CD4-positive, alpha-beta memory T cell (primary cell): ENCODE measurements around the gene MTERF2. TPM values are rescaled to one million over a fixed set of nuclear protein-coding genes. Genes with fewer than 3 reads are reported as not detected.

Experiments used
- CTCF ChIA-PET: fragments of 350-600 bp; sonication (Branson Sonifier 250); formaldehyde crosslinking; loops from one replicate; lab custom pipeline; 2021; ENCODE audit warnings: inconsistent platforms; ENCODE audit not compliant: partially characterized antibody; lab: Charles Lee
- POLR2A ChIA-PET: fragments of 350-600 bp; sonication (Branson Sonifier 250); formaldehyde crosslinking; loops from one replicate; lab custom pipeline; 2021; ENCODE audit not compliant: partially characterized antibody; lab: Charles Lee
- DNase-seq, 5 donors: peaks; one replicate each; pipeline versions ENCODE4 v3.0.0 to v3.0.0-alpha.2; 2020 to 2022; ENCODE audit warnings: mixed read lengths in 1 of 5
- H3K27ac ChIP-seq: one replicate; pipeline ENCODE4 v1.7.0; 2013; ENCODE audit warnings: low read depth, low read length
- H3K27me3 ChIP-seq: 2 replicates; pipeline ENCODE4 v1.7.0; 2013; ENCODE audit warnings: mild to moderate bottlenecking, low read length, moderate library complexity; ENCODE audit not compliant: insufficient read depth
- H3K36me3 ChIP-seq: 2 replicates; pipeline ENCODE4 v1.7.0; 2013; ENCODE audit warnings: mild to moderate bottlenecking, low read length, moderate library complexity; ENCODE audit not compliant: insufficient read depth
- H3K4me1 ChIP-seq: 2 replicates; pipeline ENCODE4 v1.7.0; 2013; ENCODE audit warnings: mild to moderate bottlenecking, low read length, moderate library complexity; ENCODE audit not compliant: insufficient read depth
- H3K4me3 ChIP-seq, 2 donors: one replicate each; pipeline ENCODE4 v1.7.0; 2013; ENCODE audit warnings: low read length in 2 of 2, mild to moderate bottlenecking in 1 of 2
- H3K9me3 ChIP-seq, 2 donors: one replicate each; pipeline ENCODE4 v1.7.0; 2013; ENCODE audit warnings: low read length in 2 of 2, control low read depth in 1 of 2; ENCODE audit not compliant: control insufficient read depth in 1 of 2
- H3K27ac Mint-ChIP-seq, 7 donors: one replicate each; pipeline ENCODE4 v1.8.0; 2020 to 2021; ENCODE audit warnings: mixed read lengths in 7 of 7, mild to moderate bottlenecking in 6 of 7, inconsistent platforms in 3 of 7, moderate library complexity in 3 of 7
- H3K27me3 Mint-ChIP-seq, 2 donors: one replicate each; pipeline ENCODE4 v1.8.0; 2020 to 2021; ENCODE audit warnings: mixed read lengths in 2 of 2
- H3K36me3 Mint-ChIP-seq, 2 donors: one replicate each; pipeline ENCODE4 v1.8.0; 2020 to 2021; ENCODE audit warnings: mixed read lengths in 2 of 2, inconsistent platforms in 1 of 2, mild to moderate bottlenecking in 1 of 2
- H3K4me1 Mint-ChIP-seq, 4 donors: one replicate each; pipeline ENCODE4 v1.8.0; 2020 to 2021; ENCODE audit warnings: mixed read lengths in 4 of 4, mild to moderate bottlenecking in 1 of 4
- H3K4me3 Mint-ChIP-seq, 8 donors: one replicate each; pipeline ENCODE4 v1.8.0; 2020 to 2021; ENCODE audit warnings: mixed read lengths in 8 of 8, mild to moderate bottlenecking in 7 of 8, moderate library complexity in 6 of 8, inconsistent platforms in 3 of 8
- H3K9me3 Mint-ChIP-seq, 8 donors: one replicate each; pipeline ENCODE4 v1.8.0; 2020 to 2021; ENCODE audit warnings: mixed read lengths in 8 of 8, mild to moderate bottlenecking in 5 of 8, inconsistent platforms in 3 of 8, moderate library complexity in 1 of 8
- intact Hi-C: fragments of 100-400 bp; cut with micrococcal nuclease; formaldehyde crosslinking; loops from one replicate; pipeline ENCODE4 v1.15.1; 2023
- polyA plus RNA-seq, 2 donors: library from polyadenylated mRNA; unstranded; fragments of 300-500 nt; fragmentation: Illumina TruSeq; gene quantifications; one replicate each; pipeline ENCODE4 v1.2.3, GENCODE V29; 2021
- total RNA-seq, 2 experiments: library from RNA; stranded (reverse); gene quantifications; one replicate each; pipeline ENCODE4 v1.2.3, GENCODE V29; 2021

The MTERF2 gene
- total RNA-seq (10 to 100 TPM; 12.0 TPM), polyA plus RNA-seq (1 to 10 TPM; 5.6 to 8.5 TPM)

DNA sequence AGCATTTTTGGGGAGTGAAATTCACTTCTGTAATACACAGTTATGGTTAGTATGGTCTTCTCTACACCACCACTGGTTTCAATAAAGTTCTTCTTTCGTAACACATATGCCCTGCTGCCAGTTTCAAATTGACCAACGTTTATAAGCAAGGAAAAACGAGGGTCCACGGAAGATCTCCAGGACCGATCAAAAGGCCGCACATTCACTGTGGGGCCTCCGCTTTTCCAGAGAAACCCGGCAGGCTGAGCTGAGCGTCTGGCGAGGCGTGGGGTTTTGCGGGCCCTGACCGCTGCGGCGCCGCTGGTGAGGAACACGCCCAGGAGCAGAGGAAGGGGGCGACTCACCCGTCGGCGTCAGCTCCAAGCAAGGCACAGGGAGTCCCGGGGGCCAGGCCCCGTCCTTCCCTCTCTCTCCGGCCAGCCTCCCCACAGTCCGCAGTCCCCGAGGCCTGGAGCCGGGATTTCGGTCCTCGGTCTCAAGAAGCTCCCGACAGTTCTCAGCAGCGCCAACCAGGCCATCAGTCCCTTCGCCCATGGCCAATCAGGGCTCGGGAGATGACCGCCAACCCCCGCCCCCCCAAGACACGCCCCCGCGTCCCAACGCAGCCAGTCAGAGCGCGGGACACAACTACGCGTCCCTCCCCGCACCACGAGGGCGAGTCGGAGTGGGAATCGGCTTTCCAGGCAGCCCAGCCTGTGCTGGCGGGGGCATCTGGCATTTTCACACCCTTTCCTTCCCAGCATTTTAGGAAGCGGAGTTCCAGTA, at the start of gene MTERF2:
Gene MTERF2, minus strand, starts transcription at position 522 of the 765 bp plus-strand sequence. CDS start 8,432 bp downstream, outside the sequence.
- intact Hi-C loops, result loop anchor here (1.0 kb wide), 1 partner anchor 31 kb away; no protein-coding TSS in a partner anchor
- Mint-ChIP-seq H3K27me3 (no peaks in the 10 kb centered on the region), H3K4me1 (peaks cover 30 to 49% (median 36%) of the 10 kb centered on the region in 4 donors), H3K36me3 (peaks cover 7 to 16% of the 10 kb centered on the region in 2 donors), H3K4me3 (peak within 1 kb of the TSS; percentile 95 to 97 (median 96)), H3K9me3 (peaks cover 0 to 3% (median 0%) of the 10 kb centered on the region in 8 donors), H3K27ac (peak within 1 kb of the TSS; percentile 86 to 96 (median 94))
- ChIA-PET CTCF (interaction anchor here (1.9 kb wide), 1 partner anchor 105 kb away, joined by 6 read pairs; no protein-coding TSS in a partner anchor), POLR2A (interaction anchor here (0.8 to 2.9 kb wide), 11 partner anchors 9 to 629 kb away, joined by 3 to 24 read pairs (median 3); partner anchors contain the start of genes POLR3B and TMEM263)
- peaks cover 3% of the 10 kb centered on the region for H3K36me3 ChIP-seq
- peak within 1 kb of the TSS; percentile 63 to 77 for H3K4me3 ChIP-seq
- peak; percentile 68 to 83 (median 72) for DNase-seq
- H3K9me3 ChIP-seq, result no peaks in the 10 kb centered on the region
- H3K4me1 ChIP-seq, result peaks cover 29% of the 10 kb centered on the region
- peak within 1 kb of the TSS; percentile 87 for H3K27ac ChIP-seq
- H3K27me3 ChIP-seq, result no peaks in the 10 kb centered on the region

DNA sequence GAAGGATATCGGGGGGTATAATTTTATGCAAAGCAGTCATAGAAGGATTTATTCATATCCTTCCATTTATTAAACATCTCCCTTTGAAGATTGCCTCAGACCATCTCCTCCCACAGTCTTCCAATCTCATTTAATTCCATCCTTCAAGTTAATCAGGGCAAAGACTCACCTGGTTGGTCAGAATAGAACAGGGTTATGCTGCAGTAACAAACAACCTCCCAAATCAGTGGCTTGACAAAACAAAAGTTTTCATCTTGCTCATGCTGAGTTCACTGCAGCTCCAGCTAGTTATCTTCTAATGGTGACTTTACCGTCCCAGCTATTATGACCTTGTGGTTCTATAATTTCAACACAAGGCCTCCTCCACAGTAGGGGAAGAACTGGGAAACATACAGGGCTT, 48.8 kb upstream of the MTERF2 start:
- ChIA-PET CTCF (interaction anchor here (1.2 kb wide), 1 partner anchor 9 kb away, joined by 3 read pairs; no protein-coding TSS in a partner anchor), POLR2A (no interaction called here)
- no peaks in the 10 kb centered on the region for H3K27me3 ChIP-seq
- Mint-ChIP-seq H3K9me3 (peaks cover 0 to 11% (median 2%) of the 10 kb centered on the region in 8 donors), H3K4me3 (no peak overlapping the region), H3K27me3 (no peaks in the 10 kb centered on the region), H3K4me1 (peaks cover 26 to 49% (median 42%) of the 10 kb centered on the region in 4 donors), H3K27ac (peak overlapping the region in 2 of 7 donors; percentile 3 to 13), H3K36me3 (peaks cover 18 to 34% of the 10 kb centered on the region in 2 donors)
- DNase-seq, result no peak
- H3K9me3 ChIP-seq, result no peaks in the 10 kb centered on the region
- H3K4me1 ChIP-seq, result peaks cover 14% of the 10 kb centered on the region
- no peak overlapping the region for H3K4me3 ChIP-seq
- H3K36me3 ChIP-seq, result no peaks in the 10 kb centered on the region
- intact Hi-C loops, result no loop called here
- no peak overlapping the region for H3K27ac ChIP-seq

DNA sequence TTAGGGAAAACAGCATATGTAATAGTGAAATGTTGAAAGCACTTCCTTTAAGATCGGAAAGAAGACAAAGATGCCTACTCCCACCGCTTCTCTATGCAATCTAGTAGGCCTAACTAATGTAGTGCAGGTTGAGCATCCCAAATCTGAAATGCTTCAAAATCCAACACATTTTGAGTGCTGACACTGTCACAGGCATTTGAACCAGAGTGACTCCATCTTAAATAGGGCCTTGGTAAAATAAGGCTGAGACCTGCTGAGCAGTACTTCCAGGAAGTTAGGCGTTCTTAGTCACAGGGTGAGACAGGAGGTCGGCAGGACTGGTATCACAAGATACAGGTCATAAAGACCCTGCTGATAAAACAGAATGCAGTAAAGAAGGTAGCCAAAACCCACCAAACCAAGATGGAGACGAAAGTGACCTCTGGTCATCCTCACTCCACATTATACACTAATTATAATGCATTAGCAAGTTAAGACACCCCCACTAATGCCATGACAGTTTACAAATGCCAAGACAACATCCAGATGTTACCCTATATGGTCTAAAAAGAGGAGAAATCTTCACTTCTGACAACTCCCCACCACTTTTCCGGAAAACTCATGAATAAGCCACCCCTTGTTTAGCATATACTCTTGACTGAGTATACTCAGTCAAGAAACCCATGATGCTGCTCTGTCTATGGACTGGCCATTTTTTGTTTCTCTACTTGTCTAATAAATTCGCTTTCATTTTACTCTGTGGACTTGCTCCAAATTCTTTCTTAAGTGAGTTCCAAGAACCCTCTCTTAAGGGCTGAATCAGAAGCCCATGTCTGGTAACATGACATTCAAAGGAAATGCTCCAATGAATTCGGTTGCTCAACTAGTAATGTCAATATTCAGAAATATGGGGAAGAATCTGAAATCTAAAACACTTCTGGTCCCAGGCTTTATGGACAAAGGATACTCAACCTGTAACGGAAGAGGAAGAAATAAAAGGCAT, 47.1 kb upstream of the MTERF2 start:
- Histone ChIP-seq H3K9me3 (no peaks in the 10 kb centered on the region), H3K27me3 (no peaks in the 10 kb centered on the region), H3K27ac (no peak overlapping the region), H3K4me1 (peaks cover 31% of the 10 kb centered on the region), H3K4me3 (no peak overlapping the region), H3K36me3 (no peaks in the 10 kb centered on the region)
- peaks cover 17 to 28% of the 10 kb centered on the region in 2 donors for H3K36me3 Mint-ChIP-seq
- H3K9me3 Mint-ChIP-seq, result peaks cover 0 to 4% (median 0%) of the 10 kb centered on the region in 8 donors
- peak overlapping the region in 4 of 7 donors; percentile 23 to 63 (median 46) for H3K27ac Mint-ChIP-seq
- H3K4me1 Mint-ChIP-seq, result peaks cover 35 to 61% (median 51%) of the 10 kb centered on the region in 4 donors
- POLR2A ChIA-PET, result no interaction called here
- no peaks in the 10 kb centered on the region for H3K27me3 Mint-ChIP-seq
- H3K4me3 Mint-ChIP-seq, result no peak overlapping the region
- DNase-seq, result no peak
- CTCF ChIA-PET, result no interaction called here
- intact Hi-C loops, result no loop called here

DNA sequence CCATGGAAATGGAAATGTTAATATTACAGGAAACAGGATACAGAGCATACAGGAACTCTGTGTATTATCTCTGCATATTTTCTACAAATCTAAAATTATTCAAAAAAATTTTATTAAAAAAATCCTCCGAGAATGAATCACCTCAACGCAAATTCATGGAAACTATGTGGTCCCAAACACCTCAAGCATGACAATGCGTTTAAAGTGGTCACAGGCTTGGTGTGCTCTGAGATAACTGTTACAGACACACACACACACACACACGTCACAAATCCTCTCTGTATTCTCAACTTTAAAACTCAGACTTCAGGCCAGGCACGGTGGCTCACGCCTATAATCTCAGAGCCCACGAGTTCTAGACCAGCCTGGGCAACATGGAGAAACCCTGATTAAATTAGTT, 45.3 kb upstream of the MTERF2 start:
- H3K9me3 ChIP-seq, result no peaks in the 10 kb centered on the region
- peaks cover 0 to 3% (median 0%) of the 10 kb centered on the region in 8 donors for H3K9me3 Mint-ChIP-seq
- H3K27me3 ChIP-seq, result no peaks in the 10 kb centered on the region
- H3K27ac ChIP-seq, result no peak overlapping the region
- peak in 1 of 5 donors; percentile 14 for DNase-seq
- CTCF ChIA-PET, result no interaction called here
- intact Hi-C loops, result no loop called here
- no peaks in the 10 kb centered on the region for H3K27me3 Mint-ChIP-seq
- H3K4me1 Mint-ChIP-seq, result peaks cover 37 to 72% (median 57%) of the 10 kb centered on the region in 4 donors
- no peaks in the 10 kb centered on the region for H3K36me3 ChIP-seq
- POLR2A ChIA-PET, result interaction anchor here (0.8 kb wide), 1 partner anchor 62 kb away, joined by 3 read pairs; no protein-coding TSS in a partner anchor
- H3K4me1 ChIP-seq, result peaks cover 49% of the 10 kb centered on the region
- H3K4me3 ChIP-seq, result no peak overlapping the region
- peak overlapping the region in 2 of 8 donors; percentile 0 to 40 for H3K4me3 Mint-ChIP-seq
- H3K36me3 Mint-ChIP-seq, result peaks cover 10 to 18% of the 10 kb centered on the region in 2 donors
- peak overlapping the region; percentile 25 to 100 (median 73) for H3K27ac Mint-ChIP-seq

GRCh38 chr12:107031061-107031460, 44.1 kb upstream of the MTERF2 start:
- Mint-ChIP-seq H3K9me3 (peaks cover 0 to 2% (median 0%) of the 10 kb centered on the region in 8 donors), H3K4me3 (peak overlapping the region in 2 of 8 donors; percentile 11 to 58), H3K27ac (peak overlapping the region; percentile 59 to 100 (median 99)), H3K4me1 (peaks cover 44 to 81% (median 59%) of the 10 kb centered on the region in 4 donors), H3K36me3 (peaks cover 6 to 7% of the 10 kb centered on the region in 2 donors), H3K27me3 (no peaks in the 10 kb centered on the region)
- POLR2A ChIA-PET, result interaction anchor here (1.8 kb wide), 1 partner anchor 75 kb away, joined by 7 read pairs; the partner anchor contains the start of gene TMEM263
- CTCF ChIA-PET, result interaction anchor here (0.8 kb wide), 1 partner anchor 38 kb away, joined by 3 read pairs; no protein-coding TSS in a partner anchor
- no peak for DNase-seq
- H3K27ac ChIP-seq, result no peak overlapping the region
- peaks cover 61% of the 10 kb centered on the region for H3K4me1 ChIP-seq
- intact Hi-C loops, result no loop called here
- no peaks in the 10 kb centered on the region for H3K9me3 ChIP-seq
- no peaks in the 10 kb centered on the region for H3K36me3 ChIP-seq
- no peaks in the 10 kb centered on the region for H3K27me3 ChIP-seq
- H3K4me3 ChIP-seq, result no peak overlapping the region

DNA sequence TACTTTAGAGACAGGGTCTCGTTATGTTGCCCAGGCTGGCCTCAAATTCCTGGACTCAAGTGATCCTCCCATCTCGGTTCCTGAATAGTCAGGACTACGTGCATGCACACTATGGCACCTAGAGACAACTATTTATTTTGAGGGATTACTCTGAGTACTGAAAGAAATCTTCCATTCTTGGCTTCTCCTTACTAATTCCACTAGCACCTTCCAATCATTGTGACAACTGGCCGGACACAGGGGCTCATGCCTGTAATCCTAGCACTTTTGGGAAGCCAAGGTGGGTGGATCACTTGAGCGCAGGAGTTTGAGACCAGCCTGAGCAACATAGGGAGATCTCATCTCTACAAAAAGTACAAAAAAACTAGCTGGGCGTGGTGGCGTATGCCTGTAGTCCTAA, 42.1 kb upstream of the MTERF2 start:
- no peaks in the 10 kb centered on the region for H3K9me3 ChIP-seq
- no peak overlapping the region for H3K4me3 ChIP-seq
- no peaks in the 10 kb centered on the region for H3K36me3 ChIP-seq
- intact Hi-C loops, result loop anchor here (5.0 kb wide), 1 partner anchor 72 kb away; the partner anchor contains the start of gene TMEM263
- no peaks in the 10 kb centered on the region for H3K27me3 Mint-ChIP-seq
- H3K4me3 Mint-ChIP-seq, result peak overlapping the region in 5 of 8 donors; percentile 23 to 56 (median 43)
- no peak overlapping the region for H3K27ac ChIP-seq
- no peaks in the 10 kb centered on the region for H3K9me3 Mint-ChIP-seq
- peaks cover 69% of the 10 kb centered on the region for H3K4me1 ChIP-seq
- no peaks in the 10 kb centered on the region for H3K27me3 ChIP-seq
- peaks cover 47 to 76% (median 62%) of the 10 kb centered on the region in 4 donors for H3K4me1 Mint-ChIP-seq
- H3K36me3 Mint-ChIP-seq, result peaks cover 0 to 3% of the 10 kb centered on the region in 2 donors
- ChIA-PET POLR2A (interaction anchor here (0.5 to 0.8 kb wide), 2 partner anchors 64 to 656 kb away, joined by 3 to 4 read pairs; partner anchors contain the start of gene CRY1), CTCF (no interaction called here)
- H3K27ac Mint-ChIP-seq, result peak overlapping the region; percentile 87 to 100 (median 99)
- no peak for DNase-seq
